Keratinocyte (primary cell): ENCODE results near the gene NCCRP1. TPM values are rescaled to one million over a fixed set of nuclear protein-coding genes. Genes with fewer than 3 reads are reported as not detected.

Source experiments
- DNase-seq: peaks from one replicate; pipeline ENCODE4 v3.0.0-alpha.2; 2011; ENCODE audit warnings: low read depth, missing footprints, low spot score
- FAIRE-seq: peaks from 2 replicates; lab custom pipeline; 2011; peaks lifted over from hg19 to GRCh38; lab: Jason Lieb, UNC
- H2AFZ ChIP-seq: 2 replicates; pipeline ENCODE4 v1.6.0; 2012; ENCODE audit warnings: low read length, control low read depth, inconsistent platforms; ENCODE audit not compliant: control insufficient read depth
- H3K27ac ChIP-seq: 2 replicates; pipeline ENCODE4 v1.5.1; 2011; ENCODE audit warnings: low read length; ENCODE audit not compliant: control insufficient read depth, insufficient read depth
- H3K27me3 ChIP-seq: 3 replicates; pipeline ENCODE4 v1.6.0; 2011; ENCODE audit warnings: low read length; ENCODE audit not compliant: control insufficient read depth, insufficient read depth; ENCODE audit errors: extremely low read depth
- H3K36me3 ChIP-seq, 2 experiments: 2 replicates in 1 of 2; 3 replicates in 1 of 2; pipeline ENCODE4 v1.5.1; 2011; ENCODE audit warnings: low read length in 2 of 2, mild to moderate bottlenecking in 1 of 2; ENCODE audit not compliant: control insufficient read depth in 2 of 2, insufficient read depth in 2 of 2; ENCODE audit errors: extremely low read depth in 1 of 2
- H3K4me1 ChIP-seq: 3 replicates; pipeline ENCODE4 v1.5.1; 2011; ENCODE audit warnings: low read length; ENCODE audit not compliant: control insufficient read depth, insufficient read depth; ENCODE audit errors: extremely low read depth
- H3K4me2 ChIP-seq: 3 replicates; pipeline ENCODE4 v1.6.0; 2011; ENCODE audit warnings: low read depth, low read length; ENCODE audit not compliant: control insufficient read depth, insufficient read depth; ENCODE audit errors: extremely low read depth
- H3K4me3 ChIP-seq, 3 experiments: fragments of 200-600 bp in 1 of 3; sonication (generic) in 1 of 3; 2 replicates in 2 of 3; 3 replicates in 1 of 3; pipeline ENCODE4 v1.5.1; 2011 to 2016; ENCODE audit warnings: low read length in 3 of 3, mild to moderate bottlenecking in 3 of 3, control low read depth in 2 of 3, inconsistent platforms in 1 of 3, low read depth in 1 of 3, mixed read lengths in 1 of 3, mixed run types in 1 of 3, moderate library complexity in 1 of 3; ENCODE audit not compliant: control insufficient read depth in 2 of 3, insufficient read depth in 2 of 3; ENCODE audit errors: extremely low read depth in 1 of 3
- H3K79me2 ChIP-seq: 2 replicates; pipeline ENCODE4 v1.6.0; 2012; ENCODE audit warnings: low read length; ENCODE audit not compliant: control insufficient read depth, insufficient read depth
- H3K9ac ChIP-seq: 3 replicates; pipeline ENCODE4 v1.6.0; 2011; ENCODE audit warnings: low read length; ENCODE audit not compliant: control insufficient read depth, insufficient read depth; ENCODE audit errors: extremely low read depth
- H3K9me1 ChIP-seq: 3 replicates; pipeline ENCODE4 v1.6.0; 2011; ENCODE audit warnings: low read length; ENCODE audit not compliant: control insufficient read depth, insufficient read depth; ENCODE audit errors: extremely low read depth
- H3K9me3 ChIP-seq: 2 replicates; pipeline ENCODE4 v1.5.1; 2012; ENCODE audit warnings: low read depth, low read length; ENCODE audit not compliant: control insufficient read depth
- H4K20me1 ChIP-seq: 3 replicates; pipeline ENCODE4 v1.6.0; 2011; ENCODE audit warnings: low read length; ENCODE audit not compliant: control insufficient read depth, insufficient read depth; ENCODE audit errors: extremely low read depth
- EZH2 ChIP-seq: IDR thresholded peaks from one replicate; pipeline ENCODE4 v1.6.1; 2012; ENCODE audit warnings: inconsistent platforms, mild to moderate bottlenecking, low read length, moderate library complexity
- dilution Hi-C: fragments of 300-500 bp; cut with MboI; formaldehyde crosslinking; loops from one replicate; pipeline ENCODE4 v1.7.0; 2020; ENCODE audit warnings: low sequenced_read_pairs; ENCODE audit not compliant: extremely low pct_ligation_motif_present
- polyA minus RNA-seq, 3 experiments: library from RNA; depleted of rRNA, polyadenylated mRNA; stranded (reverse); fragments of >200 nt; gene quantifications; 1 replicate in 1 of 3; 2 replicates in 1 of 3; 3 replicates in 1 of 3; pipeline ENCODE4 v1.2.3, GENCODE V29; 2011
- polyA plus RNA-seq, 5 experiments: library from polyadenylated mRNA; depleted of rRNA in 3 of 5; stranded (reverse) in 3 of 5; stranded (forward) in 1 of 5; unstranded in 1 of 5; fragments of >200 nt; gene quantifications; 1 replicate in 1 of 5; 2 replicates in 3 of 5; 3 replicates in 1 of 5; pipeline versions ENCODE4 v1.2.1 to v1.2.3, GENCODE V29; 2011 to 2012; ENCODE audit warnings: missing spikeins in 2 of 5, low read depth in 1 of 5, low replicate concordance in 1 of 5
- TF ChIP-seq, protein P1 (sequence below), 3 experiments: IDR thresholded peaks in 1 of 3; conservative IDR thresholded peaks in 1 of 3; optimal IDR thresholded peaks in 1 of 3; 2 replicates in 2 of 3; 3 replicates in 1 of 3; pipeline versions ENCODE3 to v1.5.1; 2011; ENCODE audit warnings: low read length in 3 of 3, mild to moderate bottlenecking in 3 of 3, moderate library complexity in 2 of 3, control low read depth in 1 of 3, inconsistent platforms in 1 of 3; ENCODE audit not compliant: insufficient read depth in 2 of 3; ENCODE audit errors: extremely low read depth in 1 of 3

The NCCRP1 gene, protein sequence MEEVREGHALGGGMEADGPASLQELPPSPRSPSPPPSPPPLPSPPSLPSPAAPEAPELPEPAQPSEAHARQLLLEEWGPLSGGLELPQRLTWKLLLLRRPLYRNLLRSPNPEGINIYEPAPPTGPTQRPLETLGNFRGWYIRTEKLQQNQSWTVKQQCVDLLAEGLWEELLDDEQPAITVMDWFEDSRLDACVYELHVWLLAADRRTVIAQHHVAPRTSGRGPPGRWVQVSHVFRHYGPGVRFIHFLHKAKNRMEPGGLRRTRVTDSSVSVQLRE
- polyA plus RNA-seq, result 2.3 to 6.0 TPM (median 2.8 TPM) in 3 replicates
- 45.2 TPM for polyA plus RNA-seq (2011; ENCODE audit: low read depth)
- 3.4 and 7.5 TPM in 2 replicates for polyA plus RNA-seq (2011; cell fraction: cytosol; rRNA removed)
- 5.6 and 8.5 TPM in 2 replicates for polyA plus RNA-seq (2011; cell fraction: nucleus; rRNA removed)
- 3.4 and 134 TPM in 2 replicates for polyA plus RNA-seq (2012; ENCODE audit: low replicate concordance)
- polyA minus RNA-seq, result 3.1 to 9.1 TPM (median 3.8 TPM) in 3 replicates
- polyA minus RNA-seq (2011; cell fraction: cytosol; rRNA and poly(A)+ RNA removed), result 4.6 TPM
- polyA minus RNA-seq (2011; cell fraction: nucleus; rRNA and poly(A)+ RNA removed), result 3.6 and 5.6 TPM in 2 replicates

DNA sequence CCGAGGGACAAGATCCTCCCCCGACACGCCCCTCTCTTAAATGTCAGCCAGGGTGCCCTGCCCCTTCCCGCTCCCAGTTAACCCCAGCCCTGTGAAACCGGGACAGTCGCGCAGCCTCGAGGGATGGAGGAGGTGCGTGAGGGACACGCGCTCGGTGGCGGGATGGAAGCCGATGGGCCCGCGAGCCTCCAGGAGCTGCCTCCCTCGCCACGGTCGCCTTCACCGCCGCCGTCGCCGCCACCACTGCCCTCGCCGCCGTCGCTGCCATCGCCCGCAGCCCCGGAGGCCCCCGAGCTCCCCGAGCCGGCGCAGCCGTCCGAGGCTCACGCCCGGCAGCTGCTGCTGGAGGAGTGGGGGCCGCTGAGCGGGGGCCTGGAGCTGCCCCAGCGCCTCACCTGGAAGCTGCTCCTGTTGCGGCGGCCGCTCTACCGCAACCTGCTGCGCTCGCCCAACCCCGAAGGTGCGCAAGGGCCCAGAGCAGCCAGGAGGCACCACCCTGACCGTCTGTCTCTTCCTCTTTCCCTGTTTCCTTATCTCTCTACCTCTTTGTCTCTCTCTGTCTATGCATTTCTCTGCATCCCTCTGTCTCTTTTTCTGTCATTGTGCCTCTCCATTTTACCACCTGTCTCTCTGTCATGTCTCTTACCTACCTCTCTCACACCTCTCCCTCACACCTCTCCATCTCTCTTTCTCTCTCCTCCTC lies at the start of gene NCCRP1:
Gene NCCRP1, plus strand, starts transcription at position 105 of the 703 bp plus-strand sequence. Its CDS starts 19 bp downstream, at position 124.
- DNase-seq (no peak), FAIRE-seq (no peak)
- Histone ChIP-seq H3K27ac (no peak within 1 kb of the TSS), H3K9me3 (no peaks in the 10 kb centered on the region), H3K4me2 (peak within 1 kb of the TSS; percentile 37), H3K36me3 (no peaks in the 10 kb centered on the region), H3K4me1 (peaks cover 23% of the 10 kb centered on the region), H3K79me2 (no peaks in the 10 kb centered on the region), H3K9ac (no peak within 1 kb of the TSS), H3K27me3 (peaks cover 33% of the 10 kb centered on the region), H3K4me3 (peak within 1 kb of the TSS in 1 of 3 experiments; percentile 12), H3K9me1 (no peaks in the 10 kb centered on the region), H2AFZ (peak within 1 kb of the TSS; percentile 10), H4K20me1 (no peaks in the 10 kb centered on the region)
- dilution Hi-C loops, result no loop called here
- TF ChIP-seq, protein P1, sequence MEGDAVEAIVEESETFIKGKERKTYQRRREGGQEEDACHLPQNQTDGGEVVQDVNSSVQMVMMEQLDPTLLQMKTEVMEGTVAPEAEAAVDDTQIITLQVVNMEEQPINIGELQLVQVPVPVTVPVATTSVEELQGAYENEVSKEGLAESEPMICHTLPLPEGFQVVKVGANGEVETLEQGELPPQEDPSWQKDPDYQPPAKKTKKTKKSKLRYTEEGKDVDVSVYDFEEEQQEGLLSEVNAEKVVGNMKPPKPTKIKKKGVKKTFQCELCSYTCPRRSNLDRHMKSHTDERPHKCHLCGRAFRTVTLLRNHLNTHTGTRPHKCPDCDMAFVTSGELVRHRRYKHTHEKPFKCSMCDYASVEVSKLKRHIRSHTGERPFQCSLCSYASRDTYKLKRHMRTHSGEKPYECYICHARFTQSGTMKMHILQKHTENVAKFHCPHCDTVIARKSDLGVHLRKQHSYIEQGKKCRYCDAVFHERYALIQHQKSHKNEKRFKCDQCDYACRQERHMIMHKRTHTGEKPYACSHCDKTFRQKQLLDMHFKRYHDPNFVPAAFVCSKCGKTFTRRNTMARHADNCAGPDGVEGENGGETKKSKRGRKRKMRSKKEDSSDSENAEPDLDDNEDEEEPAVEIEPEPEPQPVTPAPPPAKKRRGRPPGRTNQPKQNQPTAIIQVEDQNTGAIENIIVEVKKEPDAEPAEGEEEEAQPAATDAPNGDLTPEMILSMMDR (optimal IDR thresholded peaks at IDR 0.05 in 1 of 3, IDR thresholded peaks at IDR 0.05 in 1 of 3, conservative IDR thresholded peaks at IDR 0.05 in 1 of 3; ENCODE audit: extremely low read depth in 1 of 3, insufficient read depth in 2 of 3, low read length in 3 of 3), result no peak
- TF ChIP-seq EZH2, result peak; percentile 37

DNA sequence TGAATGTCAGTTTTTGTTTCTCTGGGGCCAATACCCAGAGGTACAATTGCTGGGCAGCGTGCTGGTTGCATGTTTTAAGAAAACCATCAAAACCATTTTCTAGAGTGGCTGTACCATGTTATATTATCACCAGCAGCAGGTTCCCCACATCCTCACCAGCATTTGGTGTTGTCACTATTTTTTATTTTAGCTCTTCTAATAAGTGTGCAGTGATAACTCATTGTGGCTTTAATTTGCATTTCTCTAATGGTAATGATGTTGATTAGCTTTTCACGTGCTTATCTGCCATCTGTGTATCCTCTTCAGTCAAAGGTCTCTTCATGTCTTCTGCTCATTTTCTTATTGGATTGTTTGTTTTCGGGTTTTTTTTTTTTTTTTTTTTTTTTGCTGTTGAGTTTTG lies 49.3 kb upstream of the NCCRP1 start:
- Histone ChIP-seq H3K4me2 (no peak overlapping the region), H4K20me1 (peaks cover 12% of the 10 kb centered on the region), H3K4me1 (peaks cover 2% of the 10 kb centered on the region), H3K9ac (no peak overlapping the region), H3K27me3 (no peaks in the 10 kb centered on the region), H3K9me3 (no peaks in the 10 kb centered on the region), H3K9me1 (peaks cover 3% of the 10 kb centered on the region), H3K36me3 (no peaks in the 10 kb centered on the region), H3K4me3 (no peak overlapping the region), H3K79me2 (peaks cover 67% of the 10 kb centered on the region), H2AFZ (no peak overlapping the region), H3K27ac (no peak overlapping the region)
- TF ChIP-seq, protein P1 (optimal IDR thresholded peaks at IDR 0.05 in 1 of 3, IDR thresholded peaks at IDR 0.05 in 1 of 3, conservative IDR thresholded peaks at IDR 0.05 in 1 of 3; ENCODE audit: extremely low read depth in 1 of 3, insufficient read depth in 2 of 3, low read length in 3 of 3), result no peak
- no peak for TF ChIP-seq EZH2
- no peak for DNase-seq
- no peak for FAIRE-seq
- dilution Hi-C loops, result no loop called here
